Adrenal gland (tissue), 5 donors: ENCODE measurements around the gene ARHGEF3.

Experiments used
- POLR2A ChIP-seq, 2 donors: fragments of 450-650 bp; IDR thresholded peaks; one replicate each; pipeline ENCODE4 v1.6.1; 2017; ENCODE audit warnings: antibody characterized with exemption in 2 of 2, mild to moderate bottlenecking in 2 of 2, moderate library complexity in 1 of 2
- TF ChIP-seq, protein P1 (sequence below), 6 experiments: fragments of 450-650 bp in 4 of 6; fragments of 200-600 bp in 2 of 6; sonication (generic) in 1 of 6; IDR thresholded peaks; 1 replicate in 5 of 6; 2 replicates in 1 of 6; pipeline versions ENCODE4 v1.5.1 to v1.8.0; 2016 to 2021; ENCODE audit warnings: antibody characterized with exemption in 6 of 6, mild to moderate bottlenecking in 2 of 6, moderate library complexity in 1 of 6
- donor health status: DM: no; HTN: no; CAD: no.

DNA sequence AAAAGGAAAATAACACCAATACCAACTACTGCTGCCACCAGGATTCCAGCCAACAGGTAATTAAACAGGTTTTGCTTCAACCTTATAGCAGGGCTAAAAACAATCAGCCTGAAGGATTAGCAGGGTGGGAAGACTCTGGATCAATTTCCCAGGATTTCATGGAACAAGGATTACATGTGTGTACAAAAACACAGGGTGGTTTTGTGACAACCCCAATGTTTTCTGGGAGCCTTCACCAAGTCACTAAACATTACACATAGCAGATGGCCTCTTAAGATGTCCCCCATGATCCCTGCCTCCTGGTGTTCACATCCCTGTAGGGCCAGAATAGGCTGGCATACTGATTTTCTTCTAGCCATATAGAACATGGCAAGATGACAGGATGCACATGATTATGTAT, 42.8 kb upstream of the ARHGEF3 start:
- TF ChIP-seq, protein P1, sequence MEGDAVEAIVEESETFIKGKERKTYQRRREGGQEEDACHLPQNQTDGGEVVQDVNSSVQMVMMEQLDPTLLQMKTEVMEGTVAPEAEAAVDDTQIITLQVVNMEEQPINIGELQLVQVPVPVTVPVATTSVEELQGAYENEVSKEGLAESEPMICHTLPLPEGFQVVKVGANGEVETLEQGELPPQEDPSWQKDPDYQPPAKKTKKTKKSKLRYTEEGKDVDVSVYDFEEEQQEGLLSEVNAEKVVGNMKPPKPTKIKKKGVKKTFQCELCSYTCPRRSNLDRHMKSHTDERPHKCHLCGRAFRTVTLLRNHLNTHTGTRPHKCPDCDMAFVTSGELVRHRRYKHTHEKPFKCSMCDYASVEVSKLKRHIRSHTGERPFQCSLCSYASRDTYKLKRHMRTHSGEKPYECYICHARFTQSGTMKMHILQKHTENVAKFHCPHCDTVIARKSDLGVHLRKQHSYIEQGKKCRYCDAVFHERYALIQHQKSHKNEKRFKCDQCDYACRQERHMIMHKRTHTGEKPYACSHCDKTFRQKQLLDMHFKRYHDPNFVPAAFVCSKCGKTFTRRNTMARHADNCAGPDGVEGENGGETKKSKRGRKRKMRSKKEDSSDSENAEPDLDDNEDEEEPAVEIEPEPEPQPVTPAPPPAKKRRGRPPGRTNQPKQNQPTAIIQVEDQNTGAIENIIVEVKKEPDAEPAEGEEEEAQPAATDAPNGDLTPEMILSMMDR (IDR thresholded peaks at IDR 0.05): no peak
- TF ChIP-seq POLR2A (IDR thresholded peaks at IDR 0.05): no peak
